ENCODE data around the gene GDPD4. TPM values are rescaled to one million over a fixed set of nuclear protein-coding genes. Genes with fewer than 3 reads are reported as not detected.

The GDPD4 gene
- total RNA-seq, 1 donor from 2014 or later, result not detected

DNA sequence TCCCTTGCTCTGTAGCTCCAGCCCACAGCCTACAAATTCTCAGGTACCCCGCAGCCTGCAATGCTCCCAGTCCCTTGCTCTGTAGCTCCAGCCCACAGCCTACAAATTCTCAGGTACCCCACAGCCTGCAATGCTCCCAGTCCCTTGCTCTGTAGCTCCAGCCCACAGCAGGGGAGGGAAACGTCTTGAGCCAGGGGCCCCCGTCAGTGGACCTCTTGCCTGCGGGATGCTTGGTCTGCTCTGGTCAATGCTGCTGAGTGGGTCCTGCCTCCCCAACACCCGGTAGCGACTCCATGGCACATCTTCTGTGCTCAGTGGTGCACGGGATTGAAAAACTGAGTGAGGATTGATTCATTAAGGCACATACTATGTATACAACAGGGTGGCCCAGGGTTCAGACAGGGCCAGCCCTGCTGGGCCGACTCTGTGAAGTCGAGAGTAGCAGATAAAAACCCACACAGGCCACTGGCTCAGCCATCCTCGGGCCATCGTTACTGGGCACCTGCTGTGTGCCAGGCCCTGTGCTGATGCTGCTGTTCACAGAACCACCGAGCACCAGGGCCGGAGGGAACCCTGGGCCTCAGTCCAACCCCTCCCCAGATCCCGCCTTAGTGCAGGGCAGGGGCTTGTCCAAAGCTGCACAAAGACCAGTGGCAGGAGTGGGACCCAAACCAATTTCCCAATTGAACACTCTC, 103.7 kb downstream of the GDPD4 start:
- Mint-ChIP-seq H3K4me3 (ENCODE audit: unreplicated experiment) (no peak overlapping the region), H3K9me3 (ENCODE audit: unreplicated experiment) (no peaks in the 10 kb centered on the region), H3K4me1 (ENCODE audit: unreplicated experiment) (peaks cover 7% of the 10 kb centered on the region), H3K27ac (ENCODE audit: unreplicated experiment) (no peak overlapping the region), H3K27me3 (ENCODE audit: unreplicated experiment) (peaks cover 16% of the 10 kb centered on the region), H3K36me3 (ENCODE audit: low read depth, unreplicated experiment) (peaks cover 15% of the 10 kb centered on the region)
- TF ChIP-seq, protein P1, sequence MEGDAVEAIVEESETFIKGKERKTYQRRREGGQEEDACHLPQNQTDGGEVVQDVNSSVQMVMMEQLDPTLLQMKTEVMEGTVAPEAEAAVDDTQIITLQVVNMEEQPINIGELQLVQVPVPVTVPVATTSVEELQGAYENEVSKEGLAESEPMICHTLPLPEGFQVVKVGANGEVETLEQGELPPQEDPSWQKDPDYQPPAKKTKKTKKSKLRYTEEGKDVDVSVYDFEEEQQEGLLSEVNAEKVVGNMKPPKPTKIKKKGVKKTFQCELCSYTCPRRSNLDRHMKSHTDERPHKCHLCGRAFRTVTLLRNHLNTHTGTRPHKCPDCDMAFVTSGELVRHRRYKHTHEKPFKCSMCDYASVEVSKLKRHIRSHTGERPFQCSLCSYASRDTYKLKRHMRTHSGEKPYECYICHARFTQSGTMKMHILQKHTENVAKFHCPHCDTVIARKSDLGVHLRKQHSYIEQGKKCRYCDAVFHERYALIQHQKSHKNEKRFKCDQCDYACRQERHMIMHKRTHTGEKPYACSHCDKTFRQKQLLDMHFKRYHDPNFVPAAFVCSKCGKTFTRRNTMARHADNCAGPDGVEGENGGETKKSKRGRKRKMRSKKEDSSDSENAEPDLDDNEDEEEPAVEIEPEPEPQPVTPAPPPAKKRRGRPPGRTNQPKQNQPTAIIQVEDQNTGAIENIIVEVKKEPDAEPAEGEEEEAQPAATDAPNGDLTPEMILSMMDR (IDR thresholded peaks at IDR 0.05; ENCODE audit: unreplicated experiment), result no peak
- no peak for DNase-seq (ENCODE audit: low spot score)

DNA sequence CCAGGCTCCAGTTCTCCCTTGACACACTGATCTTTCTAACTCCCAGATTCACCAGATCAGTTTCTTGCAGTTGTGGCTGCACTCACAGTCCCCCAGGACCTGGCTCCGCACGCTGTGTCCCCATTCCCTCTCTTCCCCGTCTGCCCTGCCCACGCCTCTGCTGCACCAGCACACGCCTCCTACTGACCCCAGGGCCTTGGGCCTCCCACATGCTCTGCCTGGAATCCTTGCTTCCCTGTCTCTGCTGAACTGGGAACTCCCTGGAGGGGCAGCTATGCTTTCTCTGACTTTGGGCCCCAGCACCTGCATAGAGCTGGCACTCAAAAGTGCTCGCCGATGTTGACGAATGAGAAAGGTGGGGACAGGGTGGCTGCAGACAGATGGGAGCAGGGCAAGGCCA, 104.5 kb downstream of the GDPD4 start:
- no peak overlapping the region for H3K27ac Mint-ChIP-seq (ENCODE audit: unreplicated experiment)
- TF ChIP-seq, protein P1 (IDR thresholded peaks at IDR 0.05; ENCODE audit: unreplicated experiment), result no peak
- H3K36me3 Mint-ChIP-seq (ENCODE audit: low read depth, unreplicated experiment), result peaks cover 15% of the 10 kb centered on the region
- DNase-seq (ENCODE audit: low spot score), result no peak
- no peaks in the 10 kb centered on the region for H3K9me3 Mint-ChIP-seq (ENCODE audit: unreplicated experiment)
- H3K27me3 Mint-ChIP-seq (ENCODE audit: unreplicated experiment), result peaks cover 16% of the 10 kb centered on the region
- peaks cover 7% of the 10 kb centered on the region for H3K4me1 Mint-ChIP-seq (ENCODE audit: unreplicated experiment)
- H3K4me3 Mint-ChIP-seq (ENCODE audit: unreplicated experiment), result no peak overlapping the region

DNA sequence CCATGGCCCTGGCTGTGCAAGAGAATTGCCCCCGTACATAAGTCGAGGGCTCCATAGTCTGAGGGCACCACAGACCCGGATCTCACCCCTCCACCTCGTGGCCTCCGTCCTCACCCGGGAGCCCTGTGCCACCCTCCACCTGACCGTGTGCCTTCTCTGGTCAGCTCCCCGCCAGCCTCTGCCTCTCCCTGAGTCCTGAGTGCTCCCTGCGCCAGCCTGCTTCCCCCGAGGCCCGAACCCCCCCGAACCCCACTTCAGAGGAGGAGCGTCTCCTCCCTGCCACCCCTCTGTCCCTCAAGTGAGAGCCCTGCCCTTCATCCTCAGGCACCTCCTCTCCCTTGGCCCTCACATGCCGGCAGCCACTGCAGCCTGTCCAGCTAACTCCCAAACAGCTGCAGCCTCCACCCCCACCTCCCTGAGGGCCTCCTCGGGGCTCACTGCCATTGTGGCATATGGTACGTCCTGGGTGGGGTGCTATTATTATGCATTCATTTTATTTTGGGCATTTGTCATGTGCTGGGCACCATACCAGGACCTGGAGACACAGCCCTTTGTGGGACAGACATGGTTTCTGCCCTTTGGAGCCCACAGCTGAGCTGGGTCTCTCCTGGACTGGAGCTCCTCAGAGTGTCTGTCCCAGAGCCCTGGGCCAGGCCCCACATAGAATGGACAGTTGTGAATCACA, 106.3 kb downstream of the GDPD4 start:
- TF ChIP-seq, protein P1 (IDR thresholded peaks at IDR 0.05; ENCODE audit: unreplicated experiment), result no peak
- no peak for DNase-seq (ENCODE audit: low spot score)
- Mint-ChIP-seq H3K36me3 (ENCODE audit: low read depth, unreplicated experiment) (peaks cover 9% of the 10 kb centered on the region), H3K27me3 (ENCODE audit: unreplicated experiment) (peaks cover 13% of the 10 kb centered on the region), H3K4me3 (ENCODE audit: unreplicated experiment) (no peak overlapping the region), H3K9me3 (ENCODE audit: unreplicated experiment) (no peaks in the 10 kb centered on the region), H3K27ac (ENCODE audit: unreplicated experiment) (no peak overlapping the region), H3K4me1 (ENCODE audit: unreplicated experiment) (peaks cover 7% of the 10 kb centered on the region)

DNA sequence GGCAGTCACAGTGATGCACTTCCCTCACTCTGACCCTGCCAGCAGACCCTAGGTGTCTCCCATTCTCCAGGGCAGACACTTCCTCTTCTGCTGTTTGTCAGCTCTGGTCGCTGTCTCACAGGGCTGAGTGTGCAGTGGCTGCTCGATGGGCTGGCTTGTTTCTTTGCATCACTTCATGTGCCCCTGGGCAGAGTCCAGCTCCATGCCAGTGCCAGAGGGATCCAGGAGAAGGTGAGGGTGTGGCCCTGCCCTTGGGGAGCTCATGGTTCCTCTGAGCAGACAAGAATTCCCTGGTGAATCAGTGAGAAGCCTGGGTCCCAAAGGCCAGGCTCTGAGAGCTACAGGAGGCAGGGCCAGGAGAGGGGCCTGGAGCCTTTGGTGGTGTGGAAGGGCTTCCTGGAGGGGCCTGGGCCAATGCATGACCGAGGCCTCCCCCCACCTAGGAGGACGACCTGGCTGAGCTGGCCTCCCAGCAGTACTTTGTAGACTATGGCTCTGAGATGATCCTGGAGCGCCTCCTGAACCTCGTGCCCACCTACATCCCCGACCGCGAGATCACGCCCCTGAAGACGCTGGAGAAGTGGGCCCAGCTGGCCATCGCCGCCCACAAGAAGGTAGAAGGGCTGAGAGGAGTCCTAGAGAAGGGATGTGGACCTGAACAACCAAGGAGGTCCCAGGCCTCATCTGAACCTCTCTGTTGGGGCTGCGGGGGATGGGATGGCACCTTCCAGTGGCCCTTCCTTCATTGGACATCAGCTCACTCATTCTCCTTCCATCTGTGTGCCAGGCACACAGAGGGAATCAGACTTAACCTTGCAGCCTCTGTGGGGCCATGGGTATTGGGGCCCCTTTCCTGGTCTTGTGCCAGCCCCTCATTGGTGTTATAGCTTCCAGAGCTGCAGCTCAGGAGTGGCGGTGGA, 107.3 kb downstream of the GDPD4 start:
- TF ChIP-seq, protein P1 (IDR thresholded peaks at IDR 0.05; ENCODE audit: unreplicated experiment), result no peak
- H3K9me3 Mint-ChIP-seq (ENCODE audit: unreplicated experiment), result no peaks in the 10 kb centered on the region
- H3K27me3 Mint-ChIP-seq (ENCODE audit: unreplicated experiment), result peaks cover 9% of the 10 kb centered on the region

More for the DNA sequence above, 107.3 kb downstream of the GDPD4 start:
- no peak overlapping the region for H3K27ac Mint-ChIP-seq (ENCODE audit: unreplicated experiment)
- peaks cover 7% of the 10 kb centered on the region for H3K4me1 Mint-ChIP-seq (ENCODE audit: unreplicated experiment)
- H3K4me3 Mint-ChIP-seq (ENCODE audit: unreplicated experiment), result no peak overlapping the region
- DNase-seq (ENCODE audit: low spot score), result no peak
- H3K36me3 Mint-ChIP-seq (ENCODE audit: low read depth, unreplicated experiment), result peaks cover 6% of the 10 kb centered on the region
